ENCODE results near the gene TMEM43. TPM values are rescaled to one million over a fixed set of nuclear protein-coding genes. Genes with fewer than 3 reads are reported as not detected.

TMEM43 gene
- total and polyA plus RNA-seq, 5 donors, result 46.7 to 103 (median 53.7) TPM

DNA sequence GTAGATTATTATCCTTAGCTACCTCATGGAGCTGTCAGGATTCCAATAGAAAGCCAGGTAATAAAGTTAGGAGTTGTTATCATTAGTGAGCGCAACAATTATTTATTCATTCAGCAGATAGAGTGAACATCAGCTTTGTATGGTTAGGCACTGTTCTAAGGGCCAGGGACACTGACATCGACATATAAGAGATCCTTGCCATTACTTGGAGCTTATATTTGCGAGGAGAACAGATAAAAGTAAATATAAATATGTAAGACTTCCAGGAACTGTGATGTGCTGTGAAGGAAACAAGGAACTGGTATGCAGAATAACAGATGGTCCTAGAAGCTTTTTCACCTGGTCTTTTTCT is 54.2 kb downstream of the TMEM43 start:
- peaks cover 2% of the 10 kb centered on the region for H3K4me1 ChIP-seq (ENCODE audit: control insufficient read depth, insufficient read depth, low read length)
- intact Hi-C loops (cut with DNase I), result loop anchor here in 3 of 4 donors (2.0 to 10.0 kb wide), 3 partner anchors 52 to 876 kb away; partner anchors contain the start of genes TMEM43 (in 2 of the 3) and CHCHD4 (in 1 of the 3)
- no peaks in the 10 kb centered on the region for H3K27me3 ChIP-seq (ENCODE audit: control insufficient read depth, insufficient read depth)
- H3K27ac ChIP-seq (ENCODE audit: low read length), result peak overlapping the region; percentile 83
- H3K9me3 ChIP-seq (ENCODE audit: control insufficient read depth, low read length), result no peaks in the 10 kb centered on the region
- 4% methylated on average over 3 of the region's 3 CpGs for WGBS
- no peak for DNase-seq
- peak overlapping the region; percentile 91 for H3K4me3 ChIP-seq (ENCODE audit: low read length)
- ATAC-seq, result no peak

GRCh38 chr3:14179795-14180194 is 54.9 kb downstream of the TMEM43 start:
- intact Hi-C loops (cut with DNase I), result loop anchor here in 3 of 4 donors (2.0 to 10.0 kb wide), 3 partner anchors 52 to 875 kb away; partner anchors contain the start of genes TMEM43 (in 2 of the 3) and CHCHD4 (in 1 of the 3)

DNA sequence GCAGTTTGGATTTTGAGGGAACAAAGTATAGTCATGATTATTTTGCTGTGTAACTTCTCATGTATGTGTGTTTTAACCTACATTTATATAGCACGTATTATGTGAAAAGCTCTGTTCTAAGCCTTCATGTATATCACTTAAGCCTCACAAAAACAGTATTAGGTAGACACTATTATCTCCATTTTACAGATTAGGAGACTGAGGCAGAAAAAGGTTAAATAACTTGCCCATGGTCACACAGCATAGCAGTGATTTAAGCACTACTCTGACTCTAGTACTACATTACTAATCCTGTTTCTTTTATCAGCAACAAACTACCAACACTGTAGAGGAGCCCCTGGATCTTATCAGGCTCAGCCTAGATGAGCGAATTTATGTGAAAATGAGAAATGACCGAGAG is 56.4 kb downstream of the TMEM43 start:
- DNase-seq, result no peak
- WGBS, result 96% methylated on average over 3 of the region's 3 CpGs
- H3K4me1 ChIP-seq (ENCODE audit: control insufficient read depth, insufficient read depth, low read length), result peaks cover 2% of the 10 kb centered on the region

More at GRCh38 chr3:14179795-14180194, 54.9 kb downstream of the TMEM43 start:
- 98% methylated on average over 1 of the region's 1 CpG for WGBS
- no peak for ATAC-seq
- no peak for DNase-seq
- Histone ChIP-seq H3K4me1 (ENCODE audit: control insufficient read depth, insufficient read depth, low read length) (peaks cover 2% of the 10 kb centered on the region), H3K27ac (ENCODE audit: low read length) (no peak overlapping the region), H3K27me3 (ENCODE audit: control insufficient read depth, insufficient read depth) (no peaks in the 10 kb centered on the region), H3K9me3 (ENCODE audit: control insufficient read depth, low read length) (no peaks in the 10 kb centered on the region), H3K4me3 (ENCODE audit: low read length) (peak overlapping the region; percentile 91)

DNA sequence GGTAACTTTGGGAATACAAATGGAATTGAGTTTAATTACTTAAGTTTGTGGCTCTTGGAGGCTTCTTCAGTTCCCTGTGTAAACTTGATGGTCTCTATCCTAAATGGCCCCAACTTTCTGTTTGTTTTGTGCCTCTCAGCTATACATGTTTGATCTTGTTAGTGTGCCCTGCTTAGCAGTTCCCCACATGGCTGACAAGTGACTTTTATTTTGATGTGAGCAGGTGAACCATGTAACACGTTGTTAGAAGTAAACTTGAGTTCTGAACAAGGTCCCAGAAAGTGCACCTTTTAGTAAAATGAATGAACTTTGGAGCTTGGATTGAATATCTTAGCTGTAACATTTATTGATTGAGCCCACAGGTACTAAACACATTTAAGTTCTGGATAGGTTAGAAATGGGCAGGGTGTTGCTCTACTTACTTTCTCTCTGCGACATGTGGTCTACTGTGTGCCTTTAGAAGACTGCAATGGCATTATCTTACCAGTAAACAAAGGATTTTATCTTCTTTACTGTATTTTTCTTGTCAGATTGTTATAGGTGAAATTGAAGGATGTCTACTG is 58.2 kb downstream of the TMEM43 start:
- WGBS, result 64% methylated on average over 2 of the region's 2 CpGs
- no peaks in the 10 kb centered on the region for H3K27me3 ChIP-seq (ENCODE audit: control insufficient read depth, insufficient read depth)

More for the DNA sequence above, 56.4 kb downstream of the TMEM43 start:
- intact Hi-C loops (cut with DNase I), result no loop called here
- H3K4me3 ChIP-seq (ENCODE audit: low read length), result no peak overlapping the region
- H3K27me3 ChIP-seq (ENCODE audit: control insufficient read depth, insufficient read depth), result no peaks in the 10 kb centered on the region
- no peak for ATAC-seq
- H3K27ac ChIP-seq (ENCODE audit: low read length), result no peak overlapping the region
- H3K9me3 ChIP-seq (ENCODE audit: control insufficient read depth, low read length), result no peaks in the 10 kb centered on the region

DNA sequence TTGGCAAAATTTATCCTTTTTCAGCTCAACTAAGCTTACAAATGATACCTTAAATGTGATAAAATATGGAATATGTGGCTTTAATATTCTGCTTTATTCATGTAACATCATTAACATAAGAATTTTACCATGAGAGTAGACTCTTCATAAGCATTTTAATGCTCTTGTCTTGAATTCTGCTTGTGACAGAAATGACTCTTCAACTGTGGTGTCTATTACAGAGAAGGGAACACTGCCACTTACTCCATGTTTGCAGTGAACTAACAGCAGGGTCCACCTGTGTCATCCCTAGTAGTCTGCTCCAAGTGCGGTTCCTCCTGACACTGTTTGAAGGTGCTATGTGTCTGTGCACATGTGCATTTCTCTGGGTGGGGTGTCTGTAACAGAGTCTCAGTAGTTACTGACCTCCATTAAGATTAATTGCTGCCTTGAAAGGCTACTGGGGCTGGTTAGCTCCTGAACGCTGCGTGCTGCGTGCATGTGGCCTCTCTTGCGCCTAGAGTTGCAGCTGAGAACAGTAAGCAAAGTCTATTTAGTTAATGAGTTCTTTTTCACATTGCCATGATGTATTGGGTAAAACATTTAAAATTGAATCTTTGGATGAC is 62.1 kb downstream of the TMEM43 start:
- Histone ChIP-seq H3K4me1 (ENCODE audit: control insufficient read depth, insufficient read depth, low read length) (no peaks in the 10 kb centered on the region), H3K27me3 (ENCODE audit: control insufficient read depth, insufficient read depth) (no peaks in the 10 kb centered on the region)
- WGBS, result 96% methylated on average over 5 of the region's 5 CpGs

More for the DNA sequence above, 58.2 kb downstream of the TMEM43 start:
- intact Hi-C loops (cut with DNase I), result no loop called here
- no peak for ATAC-seq
- DNase-seq, result no peak
- H3K9me3 ChIP-seq (ENCODE audit: control insufficient read depth, low read length), result no peaks in the 10 kb centered on the region
- no peaks in the 10 kb centered on the region for H3K4me1 ChIP-seq (ENCODE audit: control insufficient read depth, insufficient read depth, low read length)
- H3K27ac ChIP-seq (ENCODE audit: low read length), result no peak overlapping the region
- no peak overlapping the region for H3K4me3 ChIP-seq (ENCODE audit: low read length)

DNA sequence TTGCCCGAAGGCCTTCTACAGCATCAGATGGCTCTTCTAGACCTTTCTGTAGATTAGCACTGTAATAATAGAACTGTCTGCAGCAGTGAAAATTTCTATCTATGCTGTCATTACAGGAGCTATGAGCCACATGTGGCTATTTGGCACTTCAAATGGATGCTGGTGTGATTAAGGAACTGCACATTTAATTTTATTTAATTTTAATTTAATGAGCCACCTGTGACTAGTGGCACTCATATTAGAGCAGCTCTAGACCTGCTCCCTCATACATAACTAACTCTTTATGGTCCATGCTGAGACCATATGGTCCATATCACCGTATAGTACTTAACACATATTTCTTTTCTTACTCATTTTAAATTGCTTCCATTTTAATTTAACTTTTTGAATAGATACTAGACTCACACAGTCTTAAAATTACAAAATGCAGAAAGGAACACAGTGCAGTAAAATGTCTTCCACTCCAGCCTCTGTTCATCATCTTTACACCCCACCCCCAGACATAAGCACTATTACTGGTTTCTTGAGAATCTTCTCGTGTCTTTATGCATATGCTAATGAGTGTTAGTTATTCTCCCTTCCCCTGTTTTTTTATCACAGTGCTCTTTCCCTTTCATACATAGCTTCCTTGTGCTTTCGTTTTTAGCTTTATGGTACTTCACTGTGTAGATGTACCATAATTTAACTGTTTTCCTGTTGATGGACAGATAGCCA is 63.3 kb downstream of the TMEM43 start:
- ATAC-seq (no peak), DNase-seq (no peak)
- no peaks in the 10 kb centered on the region for H3K4me1 ChIP-seq (ENCODE audit: control insufficient read depth, insufficient read depth, low read length)
- 63% methylated on average over 4 of the region's 4 CpGs for WGBS
- intact Hi-C loops (cut with DNase I), result no loop called here
- H3K27me3 ChIP-seq (ENCODE audit: control insufficient read depth, insufficient read depth), result no peaks in the 10 kb centered on the region
- H3K9me3 ChIP-seq (ENCODE audit: control insufficient read depth, low read length), result no peaks in the 10 kb centered on the region
- H3K27ac ChIP-seq (ENCODE audit: low read length), result no peak overlapping the region
- no peak overlapping the region for H3K4me3 ChIP-seq (ENCODE audit: low read length)

More for the DNA sequence above, 62.1 kb downstream of the TMEM43 start:
- H3K9me3 ChIP-seq (ENCODE audit: control insufficient read depth, low read length), result no peaks in the 10 kb centered on the region
- no peak overlapping the region for H3K27ac ChIP-seq (ENCODE audit: low read length)
- intact Hi-C loops (cut with DNase I), result no loop called here
- no peak overlapping the region for H3K4me3 ChIP-seq (ENCODE audit: low read length)
- no peak for DNase-seq
- no peak for ATAC-seq

Other genes with a start within 250 kb of the TMEM43 start
- gene WNT7A, start 245.0 kb upstream of the TMEM43 start, total RNA-seq, result not detected
- gene WNT7A, start 245.0 kb upstream of the TMEM43 start, polyA plus RNA-seq, result not detected
- gene CHCHD4, start 182 bp upstream of the TMEM43 start, total RNA-seq, result 10 to 100 TPM; 21.0 to 30.9 (median 27.4) TPM
- gene CHCHD4, start 182 bp upstream of the TMEM43 start, polyA plus RNA-seq, result 33.4 TPM
- 10 to 100 TPM; 10.7 to 16.1 (median 14.4) TPM for gene XPC, start 53.5 kb downstream of the TMEM43 start, total RNA-seq
- 8.8 TPM for gene XPC, start 53.5 kb downstream of the TMEM43 start, polyA plus RNA-seq
- gene LSM3, start 53.8 kb downstream of the TMEM43 start, total RNA-seq, result 10 to 100 TPM; 13.5 to 16.5 (median 15.2) TPM
- gene LSM3, start 53.8 kb downstream of the TMEM43 start, polyA plus RNA-seq, result 17.8 TPM